HUES48 (cell line): ENCODE results near the gene FUOM.

Experiments
- H3K27ac ChIP-seq: one replicate; pipeline ENCODE4 v1.7.0; 2013; ENCODE audit warnings: low read depth, low read length, inconsistent platforms
- H3K27me3 ChIP-seq: 2 replicates; pipeline ENCODE4 v1.6.1; 2013; ENCODE audit warnings: mild to moderate bottlenecking, low read length; ENCODE audit not compliant: control insufficient read depth, insufficient read depth
- H3K36me3 ChIP-seq: 2 replicates; pipeline ENCODE4 v1.6.1; 2013; ENCODE audit warnings: low read length; ENCODE audit not compliant: control insufficient read depth, insufficient read depth
- H3K4me1 ChIP-seq: 2 replicates; pipeline ENCODE4 v1.6.1; 2013; ENCODE audit warnings: mild to moderate bottlenecking, low read length; ENCODE audit not compliant: control insufficient read depth, insufficient read depth
- H3K4me3 ChIP-seq: 2 replicates; pipeline ENCODE4 v1.5.1; 2013; ENCODE audit warnings: mild to moderate bottlenecking, low read depth, low read length
- H3K9ac ChIP-seq: 2 replicates; pipeline ENCODE4 v1.6.1; 2013; ENCODE audit warnings: mild to moderate bottlenecking, low read depth, low read length, moderate library complexity
- H3K9me3 ChIP-seq: 2 replicates; pipeline ENCODE4 v1.6.1; 2013; ENCODE audit warnings: low read length; ENCODE audit not compliant: control insufficient read depth, insufficient read depth

The FUOM gene

GRCh38 chr10:133396035-133396624 is 38.3 kb upstream of the FUOM start:
- no peaks in the 10 kb centered on the region for H3K27me3 ChIP-seq
- no peak overlapping the region for H3K9ac ChIP-seq
- H3K4me1 ChIP-seq: peaks cover 4% of the 10 kb centered on the region; the same call in 1 of the 2 replicates
- no peak overlapping the region for H3K27ac ChIP-seq
- no peaks in the 10 kb centered on the region for H3K9me3 ChIP-seq
- H3K36me3 ChIP-seq: peaks cover 51% of the 10 kb centered on the region
- no peak overlapping the region for H3K4me3 ChIP-seq

- Histone ChIP-seq H3K4me1 (peaks cover 4% of the 10 kb centered on the region; the same call in 1 of the 2 replicates), H3K9me3 (no peaks in the 10 kb centered on the region), H3K9ac (peak overlapping the region; percentile 87)
Measured at GRCh38 chr10:133394801-133395221, 37.0 kb upstream of the FUOM start.

GRCh38 chr10:133394064-133394663 is 36.3 kb upstream of the FUOM start, which contains the start of gene MTG1:
Gene MTG1 (plus strand): TSS chr10:133394157. CDS start chr10:133394221, 64 bp downstream.
- Histone ChIP-seq H3K36me3 (peaks cover 32% of the 10 kb centered on the region), H3K27me3 (no peaks in the 10 kb centered on the region), H3K4me1 (peaks cover 4% of the 10 kb centered on the region; the same call in 1 of the 2 replicates), H3K4me3 (peak within 1 kb of the TSS; percentile 96), H3K9me3 (no peaks in the 10 kb centered on the region), H3K27ac (peak within 1 kb of the TSS; percentile 96), H3K9ac (peak within 1 kb of the TSS; percentile 87)

More at GRCh38 chr10:133394801-133395221, 37.0 kb upstream of the FUOM start:
- H3K36me3 ChIP-seq: peaks cover 38% of the 10 kb centered on the region
- H3K27me3 ChIP-seq: no peaks in the 10 kb centered on the region
- H3K4me3 ChIP-seq: peak overlapping the region; percentile 96
- peak overlapping the region; percentile 96 for H3K27ac ChIP-seq

- Histone ChIP-seq H3K27me3 (no peaks in the 10 kb centered on the region), H3K9me3 (no peaks in the 10 kb centered on the region), H3K27ac (peak overlapping the region; percentile 29), H3K4me1 (peaks cover 4% of the 10 kb centered on the region; the same call in 1 of the 2 replicates), H3K9ac (no peak overlapping the region; the same call in 1 of the 2 replicates), H3K36me3 (peaks cover 25% of the 10 kb centered on the region), H3K4me3 (peak overlapping the region; percentile 96)
Measured at GRCh38 chr10:133393401-133394063, 35.7 kb upstream of the FUOM start.

GRCh38 chr10:133391761-133392518 is 34.1 kb upstream of the FUOM start:
- H3K9ac ChIP-seq: no peak overlapping the region
- peaks cover 4% of the 10 kb centered on the region; the same call in 1 of the 2 replicates for H3K4me1 ChIP-seq
- H3K36me3 ChIP-seq: peaks cover 13% of the 10 kb centered on the region
- no peaks in the 10 kb centered on the region for H3K27me3 ChIP-seq
- H3K4me3 ChIP-seq: no peak overlapping the region
- no peaks in the 10 kb centered on the region for H3K9me3 ChIP-seq
- H3K27ac ChIP-seq: no peak overlapping the region

- Histone ChIP-seq H3K4me1 (peaks cover 4% of the 10 kb centered on the region; the same call in 1 of the 2 replicates), H3K36me3 (peaks cover 6% of the 10 kb centered on the region), H3K27ac (no peak overlapping the region), H3K9ac (no peak overlapping the region), H3K4me3 (no peak overlapping the region), H3K9me3 (no peaks in the 10 kb centered on the region), H3K27me3 (no peaks in the 10 kb centered on the region)
Measured at GRCh38 chr10:133391249-133391635, 33.4 kb upstream of the FUOM start.

- Histone ChIP-seq H3K9me3 (no peaks in the 10 kb centered on the region), H3K27ac (no peak overlapping the region), H3K4me1 (peaks cover 4% of the 10 kb centered on the region; the same call in 1 of the 2 replicates), H3K27me3 (no peaks in the 10 kb centered on the region), H3K36me3 (peaks cover under 1% of the 10 kb centered on the region), H3K4me3 (no peak overlapping the region), H3K9ac (no peak overlapping the region)
Measured at GRCh38 chr10:133390597-133391248, 32.9 kb upstream of the FUOM start.

- Histone ChIP-seq H3K4me1 (peaks cover 4% of the 10 kb centered on the region; the same call in 1 of the 2 replicates), H3K9ac (no peak overlapping the region), H3K36me3 (no peaks in the 10 kb centered on the region; the same call in 1 of the 2 replicates), H3K4me3 (no peak overlapping the region), H3K27me3 (no peaks in the 10 kb centered on the region), H3K27ac (no peak overlapping the region), H3K9me3 (no peaks in the 10 kb centered on the region)
Measured at GRCh38 chr10:133388973-133389818, 31.4 kb upstream of the FUOM start.

- Histone ChIP-seq H3K9ac (no peak overlapping the region), H3K4me3 (no peak overlapping the region), H3K36me3 (no peaks in the 10 kb centered on the region; the same call in 1 of the 2 replicates), H3K27me3 (no peaks in the 10 kb centered on the region), H3K27ac (no peak overlapping the region), H3K9me3 (no peaks in the 10 kb centered on the region), H3K4me1 (peaks cover 1% of the 10 kb centered on the region; the same call in 1 of the 2 replicates)
Measured at GRCh38 chr10:133388236-133388972, 30.6 kb upstream of the FUOM start.
